Stimulated activated CD8-positive, alpha-beta memory T cell treated with anti-CD3 and anti-CD28 coated beads, Interleukin-7, amount 100 ng/mL, for 4 hours (primary cell): ENCODE measurements around the gene TSPO.
A peak's percentile ranks its signal among the peaks of the same experiment; 100 is the strongest.
"Not testable (repeated sequence)": the region's sequence is repeated elsewhere in the genome, so short reads cannot be mapped to it uniquely, and the experiment has no call there.

Experiments
- DNase-seq, 2 donors: peaks; one replicate each; pipeline ENCODE4 v3.0.0-alpha.2; 2020; ENCODE audit warnings: low read depth in 2 of 2

TSPO gene

GRCh38 chr22:43131773-43132501 lies 19.4 kb upstream of the TSPO start:
- DNase-seq: no peak

GRCh38 chr22:43133401-43133800 lies 18.0 kb upstream of the TSPO start:
- DNase-seq: no peak

GRCh38 chr22:43134553-43134952 lies 16.8 kb upstream of the TSPO start:
- DNase-seq: no peak

GRCh38 chr22:43135565-43135964 lies 15.8 kb upstream of the TSPO start:
- no peak for DNase-seq

GRCh38 chr22:43136255-43136654 lies 15.1 kb upstream of the TSPO start:
- peak in 1 of 2 donors; percentile 32 for DNase-seq

GRCh38 chr22:43136801-43137200 lies 14.6 kb upstream of the TSPO start:
- DNase-seq: no peak

GRCh38 chr22:43142880-43143562 lies 8.3 kb upstream of the TSPO start, which contains the start of gene MCAT:
TSS of gene MCAT (minus strand) at chr22:43143398. CDS start at chr22:43143348, 50 bp downstream.
- DNase-seq: peak; percentile 54 to 75

GRCh38 chr22:43144949-43145348 lies 6.4 kb upstream of the TSPO start:
- no peak for DNase-seq

GRCh38 chr22:43145371-43145770 lies 6.0 kb upstream of the TSPO start:
- not testable (repeated sequence) for DNase-seq

GRCh38 chr22:43146332-43146731 lies 5.0 kb upstream of the TSPO start:
- DNase-seq: not testable (repeated sequence)

GRCh38 chr22:43147821-43148220 lies 3.5 kb upstream of the TSPO start:
- no peak for DNase-seq

- DNase-seq: no peak
These were observed 2.8 kb upstream of the TSPO start for GRCh38 chr22:43148581-43148980.

- no peak for DNase-seq
These were observed 590 bp upstream of the TSPO start for GRCh38 chr22:43150731-43151206.

- DNase-seq: no peak
These were observed 621 bp downstream of the TSPO start for GRCh38 chr22:43152003-43152356.

- peak in 1 of 2 donors; percentile 50 for DNase-seq
These were observed 1.2 kb downstream of the TSPO start for GRCh38 chr22:43152357-43153071.

- DNase-seq: no peak
These were observed 2.5 kb downstream of the TSPO start for GRCh38 chr22:43153899-43154298.

- no peak for DNase-seq
These were observed 3.7 kb downstream of the TSPO start for GRCh38 chr22:43154887-43155536.

GRCh38 chr22:43155789-43156188 lies 4.4 kb downstream of the TSPO start:
- DNase-seq: no peak

GRCh38 chr22:43156413-43156812 lies 5.1 kb downstream of the TSPO start:
- no peak for DNase-seq

GRCh38 chr22:43157874-43158546 lies 6.7 kb downstream of the TSPO start:
- DNase-seq: no peak

- no peak for DNase-seq
These were observed 7.6 kb downstream of the TSPO start for GRCh38 chr22:43158778-43159483.
